HG02943 (cell line): ENCODE results near the gene GPR85.
"Not testable (repeated sequence)": the region's sequence is repeated elsewhere in the genome, so short reads cannot be mapped to it uniquely, and the experiment has no call there.

ENCODE experiments used
- ATAC-seq: cut with Tn5 transposase; IDR thresholded peaks from one replicate; pipeline ENCODE4 v1.9.1; 2021; ENCODE audit warnings: mild to moderate bottlenecking, low read depth, moderate library complexity; ENCODE audit not compliant: unreplicated experiment

GPR85 gene

DNA sequence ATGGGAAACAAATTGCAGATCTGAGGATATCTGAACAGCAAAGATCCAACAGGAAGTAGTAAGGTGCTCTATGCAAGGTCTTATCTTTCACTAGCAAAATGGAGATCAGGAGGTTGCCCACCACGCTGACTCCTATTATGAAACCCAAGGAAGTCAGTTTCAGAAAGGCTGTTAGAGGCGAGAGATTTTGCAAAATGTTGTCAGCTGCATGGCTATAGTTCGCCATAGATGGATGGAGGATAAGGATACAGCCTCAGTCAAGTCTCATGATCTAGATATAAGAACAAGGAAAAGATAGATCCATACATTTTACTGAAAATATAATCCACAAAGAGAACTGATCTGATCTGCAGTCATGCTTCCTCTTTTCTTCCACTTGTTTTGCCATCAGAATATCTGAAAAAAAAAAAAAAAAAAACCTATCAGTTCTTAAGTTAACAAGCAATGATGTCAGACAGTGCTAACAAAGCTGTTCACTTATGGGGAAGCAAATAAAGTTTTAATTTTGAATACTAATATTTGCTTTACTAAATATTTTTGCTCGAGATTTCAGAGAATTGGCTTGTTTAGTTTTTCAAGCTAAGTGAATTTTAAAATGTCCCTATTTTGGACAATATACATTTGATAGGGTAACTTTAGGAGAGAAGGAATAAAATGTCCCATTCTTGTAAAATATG, 2.0 kb downstream of the GPR85 start:
- no peak for ATAC-seq

- no peak for ATAC-seq
Measured at GRCh38 chr7:113083816-113084495, 2.7 kb downstream of the GPR85 start.

- no peak for ATAC-seq
Measured at GRCh38 chr7:113083132-113083815, 3.4 kb downstream of the GPR85 start.

- ATAC-seq, result no peak
Measured at GRCh38 chr7:113078331-113078730, 8.3 kb downstream of the GPR85 start.

DNA sequence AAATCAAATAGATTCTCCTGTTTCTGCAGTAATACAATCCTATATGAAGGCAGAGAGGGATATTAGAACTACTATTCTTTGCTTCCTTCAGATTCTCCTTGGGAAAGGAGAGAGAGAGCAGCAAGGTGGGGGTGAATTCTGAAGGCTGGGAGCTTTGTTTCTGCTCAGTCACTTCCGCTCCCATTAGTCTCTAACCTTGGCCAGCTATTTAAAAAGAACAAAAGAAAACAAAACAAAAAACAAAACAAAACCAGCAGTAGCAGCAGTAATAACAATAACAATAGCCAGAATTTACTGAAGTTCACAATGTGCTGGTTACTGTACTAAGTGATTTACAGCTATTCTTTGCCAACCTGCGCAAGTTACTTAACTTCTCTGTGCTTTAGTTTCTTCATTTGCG, 9.9 kb downstream of the GPR85 start:
- no peak for ATAC-seq

DNA sequence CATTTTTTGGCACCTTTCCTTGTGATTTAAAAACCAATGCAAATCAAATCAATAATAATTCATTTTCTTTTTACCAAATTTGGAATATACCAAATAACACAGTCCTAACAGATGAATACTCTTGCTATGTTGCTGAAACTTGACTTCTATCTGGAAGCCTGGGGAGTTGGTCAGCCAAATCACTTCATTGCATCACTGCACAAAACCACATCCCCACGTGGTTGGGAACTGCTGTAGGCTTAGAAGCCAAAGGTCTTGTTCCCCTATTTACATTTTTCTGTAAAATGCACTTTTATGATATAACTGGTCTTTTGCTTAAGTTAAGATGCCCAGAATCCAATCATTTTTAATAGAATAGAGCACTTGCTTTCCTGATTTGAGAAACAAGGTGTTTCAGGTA, 15.2 kb downstream of the GPR85 start:
- no peak for ATAC-seq

- no peak for ATAC-seq
Measured at GRCh38 chr7:113062499-113062898, 24.1 kb downstream of the GPR85 start.

- peak; percentile 85 for ATAC-seq
Measured at GRCh38 chr7:113060100-113060499, 26.5 kb downstream of the GPR85 start.

GRCh38 chr7:113054938-113055337, 31.7 kb downstream of the GPR85 start:
- ATAC-seq, result no peak

DNA sequence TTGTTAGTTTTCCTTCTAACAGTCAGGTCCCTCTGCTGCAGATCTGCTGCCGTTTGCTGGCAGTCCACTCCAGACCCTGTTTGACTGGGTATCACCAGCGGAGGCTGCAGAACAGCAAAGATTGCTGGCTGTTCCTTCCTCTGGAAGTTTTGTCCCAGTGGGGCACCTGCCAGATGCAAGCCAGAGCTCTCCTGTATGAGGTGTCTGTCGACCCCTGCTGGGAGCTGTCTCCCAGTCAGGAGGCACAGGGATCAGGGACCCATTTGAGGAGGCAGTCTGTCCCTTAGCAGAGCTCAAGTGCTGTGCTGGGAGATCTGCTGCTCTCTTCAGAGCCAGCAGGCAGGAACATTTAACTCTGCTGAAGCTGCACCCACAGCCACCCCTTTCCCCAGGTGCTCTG, 32.4 kb downstream of the GPR85 start:
- not testable (repeated sequence) for ATAC-seq

DNA sequence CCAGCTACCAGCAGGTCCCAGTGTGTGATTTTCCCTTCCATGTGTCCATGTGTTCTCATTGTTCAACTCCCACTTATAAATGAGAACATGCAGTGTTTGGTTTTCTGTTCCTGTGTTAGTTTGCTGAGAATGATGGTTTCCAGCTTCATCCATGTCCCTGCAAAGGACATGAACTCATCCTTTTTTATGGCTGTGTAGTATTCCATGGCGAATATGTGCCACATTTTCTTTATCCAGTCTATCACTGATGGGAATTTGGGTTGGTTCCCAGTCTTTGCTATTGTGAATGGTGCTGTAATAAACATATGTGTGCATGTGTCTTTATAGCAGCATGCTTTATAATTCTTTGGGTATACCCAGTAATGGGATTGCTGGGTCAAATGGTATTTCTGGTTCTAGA, 37.4 kb downstream of the GPR85 start:
- not testable (repeated sequence) for ATAC-seq

- no peak for ATAC-seq
Measured at GRCh38 chr7:113046453-113046852, 40.2 kb downstream of the GPR85 start.

DNA sequence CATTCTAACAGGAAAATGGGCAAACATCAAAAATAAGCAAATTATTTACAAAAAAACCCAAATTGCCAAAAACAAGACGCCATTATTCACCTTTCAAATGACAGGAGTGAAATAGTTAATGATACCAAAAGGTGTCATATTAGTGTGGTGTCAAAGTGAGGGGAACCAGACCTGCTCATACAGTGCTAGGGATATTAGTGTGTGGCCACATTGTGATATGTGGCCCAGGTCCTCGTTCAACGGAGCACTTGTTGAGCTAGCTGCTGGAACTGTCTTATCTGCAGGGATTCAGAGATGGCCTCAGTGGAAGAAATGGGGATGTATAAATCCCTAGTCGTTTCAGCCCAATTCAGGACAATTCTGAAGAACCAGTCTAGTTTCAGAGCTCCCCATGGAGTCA, 41.2 kb downstream of the GPR85 start:
- no peak for ATAC-seq

DNA sequence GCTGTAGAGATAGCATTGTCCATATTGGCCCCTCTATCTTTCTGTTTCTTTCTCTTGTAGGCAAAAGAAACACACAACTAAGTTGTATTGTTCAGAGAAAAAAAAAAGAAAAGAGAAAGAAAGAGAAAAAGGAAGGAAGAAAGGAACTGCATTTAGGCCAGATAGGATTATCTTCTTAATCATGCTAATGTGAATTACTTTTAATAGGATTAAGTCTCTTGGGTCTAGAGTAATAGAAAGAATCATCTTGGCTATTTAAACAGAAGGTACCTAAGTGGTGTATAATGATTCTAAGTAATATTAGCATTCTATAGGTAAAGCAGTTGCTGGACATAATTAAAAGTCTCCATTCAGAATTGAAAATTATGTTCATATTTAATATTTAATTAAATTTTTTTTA, 42.2 kb downstream of the GPR85 start:
- no peak for ATAC-seq

GRCh38 chr7:113040849-113041248, 45.8 kb downstream of the GPR85 start:
- ATAC-seq, result no peak

- ATAC-seq, result no peak
Measured at GRCh38 chr7:113033959-113034358, 52.7 kb downstream of the GPR85 start.
